GM12864 (cell line): ENCODE data around the gene GPRC6A.

ENCODE experiments used
- DNase-seq: peaks from one replicate; pipeline ENCODE4 v3.0.0-alpha.2; 2011; ENCODE audit warnings: low read depth
- H3K4me3 ChIP-seq: 2 replicates; pipeline ENCODE4 v1.5.1; 2011; ENCODE audit warnings: mild to moderate bottlenecking, low read depth, low read length, control low read depth
- CTCF ChIP-seq: IDR thresholded peaks from 2 replicates; pipeline ENCODE4 v1.5.1; 2011; ENCODE audit warnings: low read depth, mild to moderate bottlenecking, moderate library complexity, low read length, control low read depth, inconsistent platforms; ENCODE audit errors: missing control alignments

The GPRC6A gene

GRCh38 chr6:116763906-116764628, 64.8 kb downstream of the GPRC6A start:
- H3K4me3 ChIP-seq: no peak overlapping the region
- no peak for DNase-seq
- no peak for TF ChIP-seq CTCF

GRCh38 chr6:116763048-116763447, 65.8 kb downstream of the GPRC6A start:
- no peak for TF ChIP-seq CTCF
- H3K4me3 ChIP-seq: no peak overlapping the region
- DNase-seq: no peak

- no peak overlapping the region for H3K4me3 ChIP-seq
- TF ChIP-seq CTCF: no peak
- no peak for DNase-seq
Measured at GRCh38 chr6:116762235-116762634, 66.6 kb downstream of the GPRC6A start.

- DNase-seq: no peak
- no peak overlapping the region for H3K4me3 ChIP-seq
- TF ChIP-seq CTCF: no peak
Measured at GRCh38 chr6:116761779-116762178, 67.1 kb downstream of the GPRC6A start.

GRCh38 chr6:116745176-116745575, 83.7 kb downstream of the GPRC6A start:
- no peak for TF ChIP-seq CTCF
- no peak overlapping the region for H3K4me3 ChIP-seq
- DNase-seq: no peak
